Measurements from ENCODE around the gene CDK16.

The CDK16 gene

GRCh38 chrX:47227334-47227583 is 8.8 kb downstream of the CDK16 start:
- H3K4me2 ChIP-seq = no peak overlapping the region
- H3K79me2 ChIP-seq (ENCODE audit: insufficient read depth, low read depth) = no peaks in the 10 kb centered on the region
- peaks cover 7% of the 10 kb centered on the region for H3K4me1 ChIP-seq (ENCODE audit: low read depth, poor library complexity, severe bottlenecking)
- H4K20me1 ChIP-seq (ENCODE audit: insufficient read depth) = no peaks in the 10 kb centered on the region
- H3K4me3 ChIP-seq (IDR thresholded peaks at IDR 0.05; ENCODE audit: insufficient read depth, low read depth, low read length) = no peak overlapping the region
- TF ChIP-seq, protein P1, sequence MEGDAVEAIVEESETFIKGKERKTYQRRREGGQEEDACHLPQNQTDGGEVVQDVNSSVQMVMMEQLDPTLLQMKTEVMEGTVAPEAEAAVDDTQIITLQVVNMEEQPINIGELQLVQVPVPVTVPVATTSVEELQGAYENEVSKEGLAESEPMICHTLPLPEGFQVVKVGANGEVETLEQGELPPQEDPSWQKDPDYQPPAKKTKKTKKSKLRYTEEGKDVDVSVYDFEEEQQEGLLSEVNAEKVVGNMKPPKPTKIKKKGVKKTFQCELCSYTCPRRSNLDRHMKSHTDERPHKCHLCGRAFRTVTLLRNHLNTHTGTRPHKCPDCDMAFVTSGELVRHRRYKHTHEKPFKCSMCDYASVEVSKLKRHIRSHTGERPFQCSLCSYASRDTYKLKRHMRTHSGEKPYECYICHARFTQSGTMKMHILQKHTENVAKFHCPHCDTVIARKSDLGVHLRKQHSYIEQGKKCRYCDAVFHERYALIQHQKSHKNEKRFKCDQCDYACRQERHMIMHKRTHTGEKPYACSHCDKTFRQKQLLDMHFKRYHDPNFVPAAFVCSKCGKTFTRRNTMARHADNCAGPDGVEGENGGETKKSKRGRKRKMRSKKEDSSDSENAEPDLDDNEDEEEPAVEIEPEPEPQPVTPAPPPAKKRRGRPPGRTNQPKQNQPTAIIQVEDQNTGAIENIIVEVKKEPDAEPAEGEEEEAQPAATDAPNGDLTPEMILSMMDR (conservative IDR thresholded peaks at IDR 0.05; ENCODE audit: low read depth, low read length) = no peak
- H3K9ac ChIP-seq = no peak overlapping the region
- H2AFZ ChIP-seq (ENCODE audit: low read depth) = no peak overlapping the region
- H3K36me3 ChIP-seq (ENCODE audit: insufficient read depth) = no peaks in the 10 kb centered on the region
- H3K27ac ChIP-seq = no peak overlapping the region
- no peaks in the 10 kb centered on the region for H3K27me3 ChIP-seq (ENCODE audit: insufficient read depth, low read depth)

- no peak overlapping the region for H3K27ac ChIP-seq
- no peak overlapping the region for H3K4me3 ChIP-seq (IDR thresholded peaks at IDR 0.05; ENCODE audit: insufficient read depth, low read depth, low read length)
- no peak overlapping the region for H2AFZ ChIP-seq (ENCODE audit: low read depth)
- H3K4me1 ChIP-seq (ENCODE audit: low read depth, poor library complexity, severe bottlenecking) = peaks cover 13% of the 10 kb centered on the region
- no peaks in the 10 kb centered on the region for H4K20me1 ChIP-seq (ENCODE audit: insufficient read depth)
- TF ChIP-seq, protein P1 (conservative IDR thresholded peaks at IDR 0.05; ENCODE audit: low read depth, low read length) = no peak
- no peaks in the 10 kb centered on the region for H3K27me3 ChIP-seq (ENCODE audit: insufficient read depth, low read depth)
- no peaks in the 10 kb centered on the region for H3K36me3 ChIP-seq (ENCODE audit: insufficient read depth)
- no peaks in the 10 kb centered on the region for H3K79me2 ChIP-seq (ENCODE audit: insufficient read depth, low read depth)
- no peak overlapping the region for H3K9ac ChIP-seq
- H3K4me2 ChIP-seq = no peak overlapping the region
These were observed 10.2 kb downstream of the CDK16 start for GRCh38 chrX:47228550-47229270.

DNA sequence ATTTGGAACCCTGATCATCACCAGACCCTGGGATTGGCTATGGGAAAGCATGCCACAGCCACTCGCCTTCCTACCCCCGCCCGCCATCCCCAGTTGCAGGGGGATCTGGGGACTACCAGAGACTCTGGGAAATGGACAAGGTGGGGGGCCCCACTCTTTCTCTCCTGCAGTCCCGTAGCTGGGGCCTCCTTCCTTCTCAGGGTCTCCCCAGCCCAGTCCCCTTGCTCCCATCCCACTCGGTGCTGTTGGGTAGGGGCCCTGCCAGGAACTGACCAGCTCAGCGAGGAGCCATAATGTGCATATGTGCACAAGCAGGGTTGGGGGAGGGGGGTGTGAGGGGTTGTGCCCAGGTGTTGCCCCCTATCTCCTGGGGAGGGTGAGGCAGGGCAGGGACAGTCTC is 10.9 kb downstream of the CDK16 start:
- Histone ChIP-seq H3K4me3 (IDR thresholded peaks at IDR 0.05; ENCODE audit: insufficient read depth, low read depth, low read length) (no peak overlapping the region), H3K9ac (no peak overlapping the region), H3K36me3 (ENCODE audit: insufficient read depth) (no peaks in the 10 kb centered on the region), H2AFZ (ENCODE audit: low read depth) (no peak overlapping the region), H4K20me1 (ENCODE audit: insufficient read depth) (no peaks in the 10 kb centered on the region), H3K79me2 (ENCODE audit: insufficient read depth, low read depth) (peaks cover 6% of the 10 kb centered on the region; the same call in 1 of the 2 replicates), H3K4me2 (no peak overlapping the region), H3K27ac (no peak overlapping the region), H3K27me3 (ENCODE audit: insufficient read depth, low read depth) (no peaks in the 10 kb centered on the region), H3K4me1 (ENCODE audit: low read depth, poor library complexity, severe bottlenecking) (peaks cover 15% of the 10 kb centered on the region)
- TF ChIP-seq, protein P1 (conservative IDR thresholded peaks at IDR 0.05; ENCODE audit: low read depth, low read length) = no peak

DNA sequence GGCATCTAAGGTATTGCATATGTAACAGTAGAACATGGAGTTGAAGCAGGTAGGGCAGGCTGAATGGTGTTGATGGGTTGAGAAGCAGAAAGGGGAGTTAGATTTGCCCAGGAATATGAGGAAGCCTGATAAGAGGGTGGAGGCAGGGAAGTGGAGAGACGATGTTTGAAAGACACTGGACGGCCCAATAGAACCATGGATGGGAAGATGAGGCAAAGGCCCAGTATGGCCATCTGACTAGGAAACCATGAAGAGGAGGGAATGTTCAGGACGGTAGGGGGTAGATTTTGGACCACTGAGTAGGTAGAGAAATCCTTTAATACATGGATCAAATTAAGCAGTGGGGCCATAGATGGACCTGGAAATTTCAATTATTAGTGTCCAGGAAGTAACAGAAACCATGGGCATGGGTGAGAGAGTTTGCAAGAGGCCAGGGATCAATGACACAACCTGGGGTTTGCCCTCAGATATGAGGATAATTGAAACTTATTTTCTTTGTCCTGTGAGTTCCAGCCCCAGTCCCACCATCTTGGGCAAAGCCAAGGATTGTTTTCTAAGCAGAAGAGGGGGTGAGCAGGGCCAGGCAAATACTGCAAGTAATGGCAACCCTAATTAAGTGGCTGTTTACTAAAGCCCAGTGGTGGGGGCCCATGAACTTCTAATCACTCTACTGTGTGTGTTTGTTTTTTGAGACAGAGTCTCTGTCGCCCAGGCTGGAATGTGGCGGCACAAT is 11.8 kb downstream of the CDK16 start:
- Histone ChIP-seq H3K79me2 (ENCODE audit: insufficient read depth, low read depth) (peaks cover 13% of the 10 kb centered on the region; the same call in 1 of the 2 replicates), H3K4me3 (IDR thresholded peaks at IDR 0.05; ENCODE audit: insufficient read depth, low read depth, low read length) (no peak overlapping the region), H3K27ac (no peak overlapping the region), H4K20me1 (ENCODE audit: insufficient read depth) (no peaks in the 10 kb centered on the region), H3K9ac (no peak overlapping the region), H3K4me2 (no peak overlapping the region), H3K27me3 (ENCODE audit: insufficient read depth, low read depth) (no peaks in the 10 kb centered on the region), H3K36me3 (ENCODE audit: insufficient read depth) (no peaks in the 10 kb centered on the region), H3K4me1 (ENCODE audit: low read depth, poor library complexity, severe bottlenecking) (peaks cover 19% of the 10 kb centered on the region), H2AFZ (ENCODE audit: low read depth) (no peak overlapping the region)
- TF ChIP-seq, protein P1 (conservative IDR thresholded peaks at IDR 0.05; ENCODE audit: low read depth, low read length) = no peak
